ENCODE results near the gene FKBP11.

The FKBP11 gene

GRCh38 chr12:48932878-48933277, 7.6 kb upstream of the FKBP11 start:
- no peak for TF ChIP-seq CTCF (IDR thresholded peaks at IDR 0.05; ENCODE audit: low read depth, low read length, missing control alignments)
- no peak for DNase-seq (ENCODE audit: extremely low read depth, low read depth)
- no peak overlapping the region for H3K4me3 ChIP-seq (replicated peaks; ENCODE audit: low read depth, low read length)

- no peak overlapping the region for H3K4me3 ChIP-seq (replicated peaks; ENCODE audit: low read depth, low read length)
- TF ChIP-seq CTCF (IDR thresholded peaks at IDR 0.05; ENCODE audit: low read depth, low read length, missing control alignments) = no peak
- no peak for DNase-seq (ENCODE audit: extremely low read depth, low read depth)
These were observed 5.2 kb upstream of the FKBP11 start for GRCh38 chr12:48930475-48930874.

- no peak for DNase-seq (ENCODE audit: extremely low read depth, low read depth)
- TF ChIP-seq CTCF (IDR thresholded peaks at IDR 0.05; ENCODE audit: low read depth, low read length, missing control alignments) = no peak
- H3K4me3 ChIP-seq (replicated peaks; ENCODE audit: low read depth, low read length) = no peak overlapping the region
These were observed 4.3 kb upstream of the FKBP11 start for GRCh38 chr12:48929551-48929950.

- no peak for TF ChIP-seq CTCF (IDR thresholded peaks at IDR 0.05; ENCODE audit: low read depth, low read length, missing control alignments)
- DNase-seq (ENCODE audit: extremely low read depth, low read depth) = no peak
- no peak overlapping the region for H3K4me3 ChIP-seq (replicated peaks; ENCODE audit: low read depth, low read length)
These were observed 2.0 kb upstream of the FKBP11 start for GRCh38 chr12:48927261-48927660.

- H3K4me3 ChIP-seq (replicated peaks; ENCODE audit: low read depth, low read length) = peak overlapping the region; percentile 91
- peak; percentile 51 for TF ChIP-seq CTCF (IDR thresholded peaks at IDR 0.05; ENCODE audit: low read depth, low read length, missing control alignments)
- no peak for DNase-seq (ENCODE audit: extremely low read depth, low read depth)
These were observed 532 bp downstream of the FKBP11 start for GRCh38 chr12:48924617-48925303.

- TF ChIP-seq CTCF (IDR thresholded peaks at IDR 0.05; ENCODE audit: low read depth, low read length, missing control alignments) = no peak
- no peak for DNase-seq (ENCODE audit: extremely low read depth, low read depth)
- peak overlapping the region; percentile 91; the same call in 1 of the 2 replicates for H3K4me3 ChIP-seq (replicated peaks; ENCODE audit: low read depth, low read length)
These were observed 2.2 kb downstream of the FKBP11 start for GRCh38 chr12:48923117-48923516.
